IMR-90 (cell line): ENCODE results near the gene SLC2A2. TPM values are rescaled to one million over a fixed set of nuclear protein-coding genes. Genes with fewer than 3 reads are reported as not detected.

ENCODE experiments used
- ATAC-seq: fragments of 200-7000 bp; cut with Tn5 transposase; 2 replicates; pipeline ENCODE4 v1.9.1; 2020; ENCODE audit warnings: low read depth, mild to moderate bottlenecking, moderate library complexity
- BruUV-seq: library from RNA; stranded (reverse); fragments of 400-500 nt; replicated peaks from 2 replicates; lab custom pipeline; 2021; lab: Mats Ljungman, UMichigan
- CTCF ChIA-PET: fragments of 300-600 bp; formaldehyde crosslinking; extraction: SDS; loops from one replicate; lab custom pipeline; 2021; ENCODE audit warnings: antibody characterized with exemption; lab: Yijun Ruan, JAX
- POLR2A ChIA-PET: fragments of 300-600 bp; sonication (Branson Sonifier 250); formaldehyde crosslinking; loops from one replicate; lab custom pipeline; 2022; ENCODE audit warnings: antibody characterized with exemption; ENCODE audit not compliant: unreplicated experiment; lab: Charles Lee
- DNase-seq: peaks from one replicate; pipeline ENCODE4 v3.0.0; 2013
- H2AFZ ChIP-seq: replicated peaks from 2 replicates; pipeline ENCODE3; 2013; ENCODE audit warnings: low read length, mild to moderate bottlenecking; ENCODE audit not compliant: poor library complexity
- H2AK5ac ChIP-seq: 2 replicates; pipeline ENCODE4 v1.6.1; 2013; ENCODE audit warnings: low read depth, low read length, inconsistent platforms
- H2AK9ac ChIP-seq: replicated peaks from 2 replicates; pipeline ENCODE3; 2013; ENCODE audit warnings: mild to moderate bottlenecking, low read depth, low read length, moderate library complexity; ENCODE audit not compliant: poor library complexity
- H2BK120ac ChIP-seq: 2 replicates; pipeline ENCODE4 v1.6.1; 2013; ENCODE audit warnings: low read depth, low read length, inconsistent platforms
- H2BK15ac ChIP-seq: 3 replicates; pipeline ENCODE4 v1.6.1; 2013; ENCODE audit warnings: low read depth, low read length, inconsistent platforms
- H2BK20ac ChIP-seq: 2 replicates; pipeline ENCODE4 v1.6.1; 2013; ENCODE audit warnings: low read depth, mild to moderate bottlenecking, inconsistent platforms, low read length, moderate library complexity
- H2BK5ac ChIP-seq: 2 replicates; pipeline ENCODE4 v1.6.1; 2013; ENCODE audit warnings: mild to moderate bottlenecking, low read depth, low read length, inconsistent platforms; ENCODE audit not compliant: poor library complexity, severe bottlenecking
- H3K14ac ChIP-seq: replicated peaks from 2 replicates; pipeline ENCODE4 v1.6.1; 2013; ENCODE audit warnings: low read depth, low read length, inconsistent platforms
- H3K18ac ChIP-seq: 2 replicates; pipeline ENCODE4 v1.6.1; 2013; ENCODE audit warnings: low read depth, low read length, control low read depth
- H3K23ac ChIP-seq: 2 replicates; pipeline ENCODE4 v1.6.1; 2013; ENCODE audit warnings: low read depth, low read length, inconsistent platforms
- H3K27ac ChIP-seq: 2 replicates; pipeline ENCODE4 v1.5.1; 2013; ENCODE audit warnings: mild to moderate bottlenecking, control low read depth, low read length; ENCODE audit not compliant: insufficient read depth
- H3K27me3 ChIP-seq: 2 replicates; pipeline ENCODE4 v1.6.1; 2013; ENCODE audit warnings: low read length; ENCODE audit not compliant: control insufficient read depth, insufficient read depth
- H3K36me3 ChIP-seq: 2 replicates; pipeline ENCODE4 v1.6.1; 2013; ENCODE audit warnings: low read length, mixed read lengths; ENCODE audit not compliant: control insufficient read depth, insufficient read depth
- H3K4ac ChIP-seq: 2 replicates; pipeline ENCODE4 v1.6.1; 2013; ENCODE audit warnings: low read depth, low read length, inconsistent platforms
- H3K4me1 ChIP-seq: 2 replicates; pipeline ENCODE4 v1.6.1; 2013; ENCODE audit warnings: low read length, mixed read lengths; ENCODE audit not compliant: control insufficient read depth, insufficient read depth
- H3K4me2 ChIP-seq: 2 replicates; pipeline ENCODE4 v1.6.1; 2013; ENCODE audit warnings: low read depth, mild to moderate bottlenecking, control low read depth, low read length, moderate library complexity
- H3K4me3 ChIP-seq: 2 replicates; pipeline ENCODE4 v1.5.1; 2013; ENCODE audit warnings: low read depth, mild to moderate bottlenecking, control low read depth, low read length, moderate library complexity; ENCODE audit not compliant: insufficient read depth
- H3K56ac ChIP-seq: 2 replicates; pipeline ENCODE4 v1.6.1; 2013; ENCODE audit warnings: low read length, inconsistent platforms; ENCODE audit not compliant: insufficient read depth; ENCODE audit errors: extremely low read depth
- H3K79me1 ChIP-seq, 2 experiments: 2 replicates each; pipeline ENCODE4 v1.6.1; 2013; ENCODE audit warnings: low read length in 2 of 2, inconsistent platforms in 1 of 2, low read depth in 1 of 2
- H3K9ac ChIP-seq: 2 replicates; pipeline ENCODE4 v1.6.1; 2013; ENCODE audit warnings: low read depth, low read length, control low read depth
- H3K9me1 ChIP-seq: 2 replicates; pipeline ENCODE4 v1.6.1; 2013; ENCODE audit warnings: low read length, inconsistent platforms; ENCODE audit not compliant: insufficient read depth
- H3K9me3 ChIP-seq: 2 replicates; pipeline ENCODE4 v1.6.1; 2013; ENCODE audit warnings: low read length; ENCODE audit not compliant: control insufficient read depth, insufficient read depth
- H4K20me1 ChIP-seq: 2 replicates; pipeline ENCODE4 v1.6.1; 2013; ENCODE audit warnings: low read length, inconsistent platforms; ENCODE audit not compliant: insufficient read depth
- H4K5ac ChIP-seq: 2 replicates; pipeline ENCODE4 v1.6.1; 2013; ENCODE audit warnings: mild to moderate bottlenecking, low read depth, low read length, control low read depth
- H4K8ac ChIP-seq, 2 experiments: 2 replicates each; pipeline ENCODE4 v1.6.1; 2013; ENCODE audit warnings: low read depth in 2 of 2, low read length in 2 of 2, control low read depth in 1 of 2, inconsistent platforms in 1 of 2
- H4K91ac ChIP-seq: 2 replicates; pipeline ENCODE4 v1.6.1; 2013; ENCODE audit warnings: low read depth, low read length, inconsistent platforms; ENCODE audit not compliant: insufficient read depth
- CEBPB ChIP-seq: IDR thresholded peaks from 2 replicates; pipeline ENCODE4 v1.6.1; 2012; ENCODE audit warnings: low read depth, low read length, improper control_type of control experiment
- ELK1 ChIP-seq: fragments of 150-350 bp; IDR thresholded peaks from 2 replicates; pipeline ENCODE4 v1.6.1; 2016; ENCODE audit warnings: low read depth, mild to moderate bottlenecking, low read length, moderate library complexity, borderline replicate concordance
- MAZ ChIP-seq: IDR thresholded peaks from 2 replicates; pipeline ENCODE4 v1.6.1; 2012; ENCODE audit warnings: low read depth, mild to moderate bottlenecking, low read length, improper control_type of control experiment, moderate library complexity, borderline replicate concordance
- NFE2L2 ChIP-seq: fragments of 150-350 bp; IDR thresholded peaks from 2 replicates; pipeline ENCODE4 v1.6.1; 2016; ENCODE audit warnings: low read depth, mild to moderate bottlenecking, low read length
- POLR2A ChIP-seq: IDR thresholded peaks from 2 replicates; pipeline ENCODE4 v1.6.1; 2012; ENCODE audit warnings: mild to moderate bottlenecking, low read depth, low read length
- RAD21 ChIP-seq: IDR thresholded peaks from 2 replicates; pipeline ENCODE4 v1.6.1; 2012; ENCODE audit warnings: low read length, improper control_type of control experiment
- RCOR1 ChIP-seq: IDR thresholded peaks from 2 replicates; pipeline ENCODE4 v1.6.1; 2012; ENCODE audit warnings: mild to moderate bottlenecking, low read length, improper control_type of control experiment; ENCODE audit not compliant: insufficient replicate concordance
- dilution Hi-C: fragments of 300-500 bp; cut with HindIII; formaldehyde crosslinking; loops from one replicate; pipeline ENCODE4 v1.14.3; 2018; ENCODE audit warnings: low sequenced_read_pairs; ENCODE audit not compliant: unreplicated experiment
- in situ Hi-C: fragments of 300-500 bp; cut with MboI; formaldehyde crosslinking; loops from 3 replicates; pipeline ENCODE4 v1.14.3; 2019; ENCODE audit warnings: low sequenced_read_pairs, inconsistent platforms, mixed read lengths
- intact Hi-C: fragments of 100-400 bp; cut with micrococcal nuclease; formaldehyde crosslinking; loops from 2 replicates; pipeline ENCODE4 v1.10.0; 2022
- polyA plus RNA-seq, 3 experiments: library from polyadenylated mRNA; depleted of rRNA; stranded (reverse); fragments of >200 nt; gene quantifications; 2 replicates each; pipeline ENCODE4 v1.2.3, GENCODE V29; 2012; ENCODE audit warnings: low replicate concordance in 1 of 3
- total RNA-seq: library from RNA; depleted of rRNA; stranded (reverse); fragments of >200 nt; gene quantifications from 2 replicates; pipeline ENCODE4 v1.2.3, GENCODE V29; 2012
- TF ChIP-seq, protein P1 (sequence below): conservative IDR thresholded peaks from 2 replicates; pipeline ENCODE4 v1.5.1; 2012; ENCODE audit warnings: mild to moderate bottlenecking, low read depth, low read length, improper control_type of control experiment

SLC2A2 gene
- total and polyA plus RNA-seq, 2 of the 4 experiments (the other 2 are of a cell fraction): not detected

DNA sequence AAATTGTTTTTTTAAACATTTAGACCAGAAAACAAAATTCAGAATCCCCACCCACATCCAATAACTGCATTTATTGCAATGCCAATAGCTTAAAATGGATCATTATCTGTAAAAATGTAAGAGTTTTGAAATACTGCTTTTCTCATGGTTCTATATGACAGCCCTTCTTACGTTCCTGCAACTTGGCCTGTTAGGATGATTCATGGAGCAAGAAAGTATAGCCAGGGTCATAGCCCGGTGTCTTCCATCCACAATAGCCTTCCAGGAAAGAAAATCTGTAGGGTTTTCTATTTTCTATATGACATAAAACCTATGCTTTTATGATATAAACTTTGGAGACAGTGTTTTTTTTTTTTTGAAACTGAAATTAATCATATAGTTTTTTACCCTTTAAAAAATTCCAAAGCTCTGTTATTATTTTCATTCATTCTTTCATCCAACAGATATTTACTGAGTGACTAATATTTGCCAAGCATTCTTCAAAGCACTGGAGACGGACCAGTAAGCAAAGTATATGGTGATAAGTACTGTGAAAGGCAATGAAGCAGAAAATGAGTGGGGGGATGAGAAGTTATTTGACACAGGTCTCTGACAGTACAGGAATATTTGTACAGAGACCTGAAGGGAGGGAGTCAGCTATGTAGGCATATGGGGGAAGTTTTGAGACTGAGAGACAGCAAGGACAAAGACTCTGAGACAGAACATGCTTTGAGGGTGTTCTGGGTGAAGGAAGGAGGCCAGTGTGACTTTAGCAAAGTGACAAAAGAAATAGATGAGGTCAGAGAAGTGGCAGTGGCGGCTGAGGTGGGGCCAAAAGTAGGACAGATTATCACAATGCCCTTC lies 29.0 kb upstream of the SLC2A2 start (continued):
- TF ChIP-seq, protein P1, sequence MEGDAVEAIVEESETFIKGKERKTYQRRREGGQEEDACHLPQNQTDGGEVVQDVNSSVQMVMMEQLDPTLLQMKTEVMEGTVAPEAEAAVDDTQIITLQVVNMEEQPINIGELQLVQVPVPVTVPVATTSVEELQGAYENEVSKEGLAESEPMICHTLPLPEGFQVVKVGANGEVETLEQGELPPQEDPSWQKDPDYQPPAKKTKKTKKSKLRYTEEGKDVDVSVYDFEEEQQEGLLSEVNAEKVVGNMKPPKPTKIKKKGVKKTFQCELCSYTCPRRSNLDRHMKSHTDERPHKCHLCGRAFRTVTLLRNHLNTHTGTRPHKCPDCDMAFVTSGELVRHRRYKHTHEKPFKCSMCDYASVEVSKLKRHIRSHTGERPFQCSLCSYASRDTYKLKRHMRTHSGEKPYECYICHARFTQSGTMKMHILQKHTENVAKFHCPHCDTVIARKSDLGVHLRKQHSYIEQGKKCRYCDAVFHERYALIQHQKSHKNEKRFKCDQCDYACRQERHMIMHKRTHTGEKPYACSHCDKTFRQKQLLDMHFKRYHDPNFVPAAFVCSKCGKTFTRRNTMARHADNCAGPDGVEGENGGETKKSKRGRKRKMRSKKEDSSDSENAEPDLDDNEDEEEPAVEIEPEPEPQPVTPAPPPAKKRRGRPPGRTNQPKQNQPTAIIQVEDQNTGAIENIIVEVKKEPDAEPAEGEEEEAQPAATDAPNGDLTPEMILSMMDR: no peak

DNA sequence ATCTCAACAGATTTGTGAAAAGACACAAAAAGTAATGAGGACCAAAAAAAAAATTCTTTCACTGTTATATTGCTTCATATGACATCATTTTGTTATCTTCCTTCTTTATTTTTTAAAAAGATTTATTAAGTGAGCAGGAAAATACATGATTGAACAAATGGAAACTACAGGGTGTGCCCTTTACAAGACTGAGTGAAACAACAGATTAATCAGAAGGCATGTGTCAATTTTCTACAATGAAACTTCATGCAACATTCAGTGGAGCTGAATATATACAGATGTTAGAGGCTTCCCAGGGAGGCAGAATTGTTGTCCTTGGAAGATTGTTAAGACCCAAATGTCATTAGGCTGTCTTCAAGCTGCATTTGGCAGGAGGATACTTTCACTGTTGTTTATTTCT lies 28.4 kb upstream of the SLC2A2 start:
- Histone ChIP-seq H3K4me1 (peaks cover 8% of the 10 kb centered on the region), H4K5ac (no peak overlapping the region), H2BK5ac (peak overlapping the region; percentile 3), H2AFZ (no peak overlapping the region), H2AK9ac (no peak overlapping the region), H4K91ac (no peak overlapping the region), H3K27ac (no peak overlapping the region), H3K18ac (no peak overlapping the region; the same call in 1 of the 2 replicates), H3K14ac (no peak overlapping the region), H3K56ac (no peak overlapping the region), H3K23ac (no peak overlapping the region), H3K9me1 (peaks cover 5% of the 10 kb centered on the region; the same call in 1 of the 2 replicates), H2AK5ac (no peak overlapping the region), H2BK120ac (no peak overlapping the region; the same call in 1 of the 2 replicates), H3K4me3 (no peak overlapping the region), H2BK15ac (no peak overlapping the region), H3K4me2 (peak overlapping the region; percentile 2; the same call in 1 of the 2 replicates), H4K8ac (no peak overlapping the region), H4K20me1 (no peaks in the 10 kb centered on the region), H3K36me3 (no peaks in the 10 kb centered on the region), H3K4ac (no peak overlapping the region), H3K79me1 (no peaks in the 10 kb centered on the region), H3K27me3 (no peaks in the 10 kb centered on the region), H3K9ac (no peak overlapping the region), H2BK20ac (no peak overlapping the region), H3K9me3 (no peaks in the 10 kb centered on the region)
- POLR2A ChIA-PET: no interaction called here
- BruUV-seq: no TSS peak
- CTCF ChIA-PET: interaction anchor here (0.6 to 0.7 kb wide), 3 partner anchors 49 to 494 kb away, joined by 3 to 5 read pairs (median 3); no protein-coding TSS in a partner anchor
- dilution Hi-C loops: no loop called here
- intact Hi-C loops: no loop called here
- TF ChIP-seq RAD21: no peak
- 0 out of 2 replicates have a peak, but pooled peaks have one; percentile 3 for TF ChIP-seq CEBPB
- no peak for TF ChIP-seq RCOR1
- TF ChIP-seq ELK1: no peak
- TF ChIP-seq MAZ: no peak
- no peak for TF ChIP-seq POLR2A
- TF ChIP-seq NFE2L2: no peak
- in situ Hi-C loops: no loop called here
- DNase-seq (no peak), ATAC-seq (no peak; the same call in 1 of the 2 replicates)
